Measurements from ENCODE around the gene SMYD4.
A peak's percentile ranks its signal among the peaks of the same experiment; 100 is the strongest.
"Not testable (repeated sequence)": the region's sequence is repeated elsewhere in the genome, so short reads cannot be mapped to it uniquely, and the experiment has no call there.

Gene SMYD4

GRCh38 chr17:1779571-1780131, 50.1 kb downstream of the SMYD4 start:
- DNase-seq (ENCODE audit: low spot score): no peak

DNA sequence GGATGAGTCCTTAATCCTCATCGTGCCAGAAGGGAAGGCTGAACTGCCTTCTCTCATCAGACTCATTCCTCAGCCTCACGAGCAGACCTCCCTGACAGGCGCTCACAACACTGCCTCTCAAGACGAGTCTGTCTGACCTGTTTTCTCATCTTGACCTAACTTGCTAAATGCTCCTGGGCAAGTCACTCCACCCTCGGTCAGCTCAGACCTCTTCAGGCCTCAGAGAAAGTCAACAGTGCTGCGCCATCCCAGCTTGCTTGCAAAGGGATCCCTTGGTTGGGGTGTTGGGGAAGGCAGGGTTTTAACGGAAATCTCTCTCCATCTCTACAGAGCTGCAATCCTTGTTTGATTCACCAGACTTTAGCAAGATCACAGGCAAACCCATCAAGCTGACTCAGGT, 52.8 kb downstream of the SMYD4 start:
- no peak for DNase-seq (ENCODE audit: low spot score)

DNA sequence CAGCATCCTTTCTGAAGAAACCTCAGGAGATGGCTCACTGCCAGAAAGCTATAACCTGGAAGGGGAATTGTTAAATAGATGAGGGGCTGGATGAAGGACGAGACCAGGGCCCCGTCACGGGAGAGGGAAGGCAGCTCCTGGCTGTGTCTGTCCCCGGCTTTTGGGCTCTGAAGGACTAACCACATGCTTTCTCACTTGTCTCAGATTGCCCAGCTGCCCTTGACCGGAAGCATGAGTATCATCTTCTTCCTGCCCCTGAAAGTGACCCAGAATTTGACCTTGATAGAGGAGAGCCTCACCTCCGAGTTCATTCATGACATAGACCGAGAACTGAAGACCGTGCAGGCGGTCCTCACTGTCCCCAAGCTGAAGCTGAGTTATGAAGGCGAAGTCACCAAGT, 53.4 kb downstream of the SMYD4 start:
- DNase-seq (ENCODE audit: low spot score): no peak

DNA sequence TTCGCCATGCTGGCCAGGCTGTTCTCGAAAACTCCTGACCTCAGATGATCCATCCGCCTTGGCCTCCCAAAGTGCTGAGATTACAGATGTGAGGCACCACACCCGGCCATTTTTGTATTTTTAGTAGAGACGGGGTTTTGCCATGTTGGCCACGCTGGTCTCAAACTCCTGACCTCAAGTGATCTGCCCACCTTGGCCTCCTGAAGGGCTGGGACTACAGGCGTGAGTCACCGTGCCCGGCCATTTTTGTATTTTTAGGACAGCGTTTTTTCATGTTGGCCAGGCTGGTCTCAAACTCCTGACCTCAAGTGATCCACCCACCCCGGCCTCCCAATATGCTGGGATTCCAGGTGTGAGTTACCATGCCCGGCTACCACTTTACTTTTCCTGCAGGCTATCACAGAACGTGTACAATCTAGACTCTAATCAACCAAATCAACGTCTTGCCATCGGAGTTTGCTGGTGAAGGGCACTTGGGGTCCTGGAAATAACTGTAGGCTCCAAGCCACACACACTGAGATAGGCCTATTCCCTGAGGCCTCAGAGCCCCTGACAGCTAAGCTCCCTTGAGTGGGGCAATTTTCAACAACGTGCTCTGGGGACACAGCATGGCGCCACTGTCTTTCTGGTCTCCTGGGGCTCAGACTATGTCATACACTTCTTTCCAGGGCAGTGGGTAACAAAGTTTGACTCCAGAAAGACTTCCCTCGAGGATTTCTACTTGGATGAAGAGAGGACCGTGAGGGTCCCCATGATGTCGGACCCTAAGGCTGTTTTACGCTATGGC, 55.1 kb downstream of the SMYD4 start:
- DNase-seq (ENCODE audit: low spot score): no peak

GRCh38 chr17:1773696-1774181, 56.0 kb downstream of the SMYD4 start:
- no peak for DNase-seq (ENCODE audit: low spot score)

- DNase-seq (ENCODE audit: low spot score): not testable (repeated sequence)
These were observed 56.6 kb downstream of the SMYD4 start for GRCh38 chr17:1773000-1773695.

- DNase-seq (ENCODE audit: low spot score): peak; percentile 38
These were observed 59.8 kb downstream of the SMYD4 start for GRCh38 chr17:1769822-1770477.

GRCh38 chr17:1767358-1767757, 62.3 kb downstream of the SMYD4 start:
- no peak for DNase-seq (ENCODE audit: low spot score)

- no peak for DNase-seq (ENCODE audit: low spot score)
These were observed 63.1 kb downstream of the SMYD4 start for GRCh38 chr17:1766382-1767135.

GRCh38 chr17:1765576-1765975, 64.1 kb downstream of the SMYD4 start:
- no peak for DNase-seq (ENCODE audit: low spot score)

- DNase-seq (ENCODE audit: low spot score): not testable (repeated sequence)
These were observed 65.0 kb downstream of the SMYD4 start for GRCh38 chr17:1764705-1765104.

GRCh38 chr17:1764284-1764683, 65.4 kb downstream of the SMYD4 start:
- DNase-seq (ENCODE audit: low spot score): no peak

DNA sequence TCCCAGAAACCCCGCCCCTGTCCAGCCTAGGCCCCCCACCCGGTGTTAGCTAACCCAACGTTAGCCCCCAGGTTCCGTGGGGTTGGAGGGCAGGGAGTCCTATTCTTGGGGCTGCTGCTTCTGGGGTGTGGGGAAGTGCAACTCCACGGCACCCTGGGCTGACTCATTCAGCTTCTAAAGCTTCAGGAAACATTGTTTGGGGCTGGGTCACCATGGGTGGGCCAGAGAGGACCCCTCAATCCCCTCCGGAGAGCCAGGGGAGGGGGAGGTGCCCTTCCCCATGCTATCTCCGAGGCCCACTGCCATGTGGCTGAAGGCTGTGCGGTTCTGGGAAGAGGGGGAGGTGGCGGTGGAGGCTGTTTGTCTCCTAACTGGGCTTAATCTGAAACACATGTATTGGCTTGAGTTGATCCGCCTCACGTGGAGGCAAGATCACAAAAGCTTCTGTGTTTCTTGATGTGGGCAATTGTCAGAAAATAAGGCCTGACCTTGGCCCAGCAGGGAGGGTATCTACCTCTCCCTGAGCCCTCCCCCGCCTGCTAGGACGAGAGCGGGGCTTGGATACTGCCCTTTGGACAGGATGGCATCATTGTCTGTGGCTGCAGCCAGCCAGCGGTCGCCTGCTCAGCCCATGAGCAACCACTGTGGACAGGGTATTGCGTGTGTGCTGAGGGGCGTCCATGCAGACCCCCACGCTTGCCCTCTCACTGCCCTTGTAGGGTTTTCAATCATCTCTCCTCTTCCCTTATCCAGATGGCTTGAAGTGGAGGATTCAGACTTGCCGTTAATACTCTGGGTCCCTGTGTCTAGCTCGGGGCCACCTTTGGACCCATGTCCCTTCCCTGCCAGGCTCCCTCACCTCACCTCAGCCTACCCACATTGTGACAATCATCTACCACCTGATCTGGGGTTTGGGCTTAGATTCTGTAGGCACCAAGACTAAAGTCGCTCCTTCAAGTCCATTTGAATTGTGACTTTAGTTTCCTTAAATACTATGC, 66.5 kb downstream of the SMYD4 start:
- no peak for DNase-seq (ENCODE audit: low spot score)

DNA sequence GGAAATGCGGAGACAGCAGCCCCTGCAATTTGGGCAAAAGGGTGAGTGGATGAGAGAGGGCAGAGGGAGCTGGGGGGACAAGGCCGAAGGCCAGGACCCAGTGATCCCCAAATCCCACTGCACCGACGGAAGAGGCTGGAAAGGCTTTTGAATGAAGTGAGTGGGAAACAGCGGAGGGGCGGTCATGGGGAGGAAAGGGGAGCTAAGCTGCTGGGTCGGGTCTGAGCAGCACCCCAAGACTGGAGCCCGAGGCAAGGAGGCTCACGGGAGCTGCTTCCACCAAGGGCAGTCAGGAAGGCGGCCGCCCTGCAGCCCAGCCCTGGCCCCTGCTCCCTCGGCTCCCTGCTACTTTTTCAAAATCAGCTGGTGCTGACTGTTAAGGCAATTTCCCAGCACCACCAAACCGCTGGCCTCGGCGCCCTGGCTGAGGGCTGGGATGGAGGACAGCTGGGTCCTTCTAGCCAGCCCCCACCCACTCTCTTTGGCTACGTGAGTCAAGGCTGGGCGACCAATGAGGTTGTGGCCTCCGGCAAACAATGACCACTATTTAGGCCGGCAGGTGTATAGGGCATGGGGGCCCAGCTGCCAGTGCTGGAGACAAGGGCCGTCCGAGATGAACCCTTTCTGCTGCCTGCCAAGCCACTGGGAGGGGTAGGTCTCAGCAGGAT, 67.3 kb downstream of the SMYD4 start:
- DNase-seq (ENCODE audit: low spot score): no peak

GRCh38 chr17:1759529-1759928, 70.2 kb downstream of the SMYD4 start:
- DNase-seq (ENCODE audit: low spot score): no peak

DNA sequence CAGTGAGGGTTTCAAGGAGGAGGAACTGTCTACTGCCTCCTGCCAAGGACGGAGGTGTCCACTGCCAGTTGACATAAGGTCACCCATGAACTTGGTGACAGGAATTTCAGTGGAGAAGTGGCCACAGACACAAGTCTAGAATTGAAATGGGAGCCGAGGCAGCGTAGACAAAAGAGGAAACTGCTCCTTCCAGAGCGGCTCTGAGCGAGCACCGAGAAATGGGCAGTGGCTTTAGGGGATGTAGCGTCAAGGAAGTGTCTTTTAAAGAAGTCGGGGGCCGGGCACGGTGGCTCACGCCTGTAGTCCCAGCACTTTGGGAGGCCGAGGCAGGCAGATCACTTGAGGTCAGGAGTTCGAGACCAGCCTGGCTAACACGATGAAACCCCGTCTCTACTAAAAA, 70.9 kb downstream of the SMYD4 start:
- DNase-seq (ENCODE audit: low spot score): no peak

DNA sequence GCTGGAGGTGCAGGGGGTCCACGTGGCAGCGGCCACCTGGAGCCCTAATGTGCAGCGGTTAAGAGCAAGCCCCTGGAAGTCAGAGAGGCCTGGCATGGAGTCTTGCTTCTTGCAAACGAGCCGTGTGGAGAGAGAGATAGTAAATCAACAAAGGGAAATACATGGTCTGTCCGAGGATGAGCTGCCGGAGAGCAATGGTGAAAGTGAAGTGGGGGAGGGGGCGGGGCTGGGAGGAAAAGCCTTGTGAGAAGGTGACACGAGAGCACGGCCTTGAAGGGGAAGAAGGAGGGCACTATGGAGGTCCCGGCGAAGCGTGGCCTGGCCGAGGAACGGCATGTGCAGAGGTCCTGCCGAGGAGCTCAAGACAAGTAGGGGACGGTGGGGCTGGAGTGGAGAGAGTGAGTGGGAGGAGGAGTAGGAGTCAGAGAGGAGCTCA, 73.9 kb downstream of the SMYD4 start:
- DNase-seq (ENCODE audit: low spot score): no peak

GRCh38 chr17:1755252-1755826, 74.4 kb downstream of the SMYD4 start:
- no peak for DNase-seq (ENCODE audit: low spot score)

DNA sequence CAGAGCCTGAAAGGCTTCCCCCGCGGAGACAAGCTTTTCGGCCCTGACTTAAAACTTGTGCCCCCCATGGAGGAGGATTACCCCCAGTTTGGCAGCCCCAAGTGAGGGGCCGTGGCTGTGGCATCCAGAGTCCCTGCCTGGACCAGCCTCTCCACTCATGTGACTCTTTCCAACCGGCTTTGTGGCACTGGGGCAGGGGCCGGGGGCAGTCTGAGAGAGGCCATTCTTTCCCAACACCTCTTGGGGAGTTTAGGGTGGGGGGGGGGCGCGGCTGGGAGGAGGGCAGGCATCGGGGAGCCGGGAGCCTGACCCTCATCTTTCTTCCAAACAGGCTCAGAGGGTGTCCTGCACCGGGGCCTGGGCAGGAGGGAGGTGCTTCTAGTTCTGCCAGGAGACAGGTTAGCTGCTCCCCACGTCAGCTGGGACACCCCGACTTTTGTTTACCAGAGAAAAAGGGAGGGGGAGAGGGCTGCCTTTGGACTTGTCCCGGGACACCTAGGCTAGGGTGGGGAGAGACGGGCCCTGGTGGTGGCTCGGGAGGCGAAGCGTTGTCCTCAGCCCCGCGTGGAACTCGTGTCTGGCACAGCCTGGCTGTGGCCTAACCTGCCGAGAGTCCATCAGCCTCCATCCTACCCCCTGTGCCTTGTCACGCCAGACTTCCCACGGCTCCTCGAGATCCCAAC, 75.1 kb downstream of the SMYD4 start:
- DNase-seq (ENCODE audit: low spot score): no peak
